GM19467 (cell line): ENCODE data around the gene PRKCE.
A peak's percentile ranks its signal among the peaks of the same experiment; 100 is the strongest.

Experiments used
- ATAC-seq: cut with Tn5 transposase; IDR thresholded peaks from one replicate; pipeline ENCODE4 v1.9.1; 2021; ENCODE audit warnings: mild to moderate bottlenecking, moderate library complexity; ENCODE audit not compliant: unreplicated experiment

Gene PRKCE

DNA sequence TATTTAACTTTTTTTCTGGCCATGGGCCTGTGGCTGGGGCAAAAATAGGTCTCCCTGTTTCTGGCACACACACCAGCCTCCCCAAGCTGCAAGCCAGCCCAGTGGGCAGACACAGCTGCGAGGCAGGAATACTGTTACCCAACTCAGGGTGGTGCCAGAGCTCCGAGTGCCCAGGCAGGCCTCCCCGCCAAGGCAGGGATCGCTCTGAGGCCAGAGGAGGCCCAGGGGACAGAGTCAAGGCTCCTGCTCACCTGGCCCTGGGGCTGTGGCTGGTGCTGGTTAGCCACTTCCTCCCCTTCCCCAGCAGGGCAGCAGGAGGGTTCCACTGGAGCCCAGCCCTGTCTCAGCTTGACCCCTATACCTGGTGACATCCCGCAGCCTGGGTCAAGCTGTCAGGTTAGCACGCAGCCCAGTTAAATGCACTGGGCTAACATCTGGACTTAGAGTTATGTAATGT is 578.7 kb downstream of the PRKCE start:
- peak; percentile 56 for ATAC-seq

DNA sequence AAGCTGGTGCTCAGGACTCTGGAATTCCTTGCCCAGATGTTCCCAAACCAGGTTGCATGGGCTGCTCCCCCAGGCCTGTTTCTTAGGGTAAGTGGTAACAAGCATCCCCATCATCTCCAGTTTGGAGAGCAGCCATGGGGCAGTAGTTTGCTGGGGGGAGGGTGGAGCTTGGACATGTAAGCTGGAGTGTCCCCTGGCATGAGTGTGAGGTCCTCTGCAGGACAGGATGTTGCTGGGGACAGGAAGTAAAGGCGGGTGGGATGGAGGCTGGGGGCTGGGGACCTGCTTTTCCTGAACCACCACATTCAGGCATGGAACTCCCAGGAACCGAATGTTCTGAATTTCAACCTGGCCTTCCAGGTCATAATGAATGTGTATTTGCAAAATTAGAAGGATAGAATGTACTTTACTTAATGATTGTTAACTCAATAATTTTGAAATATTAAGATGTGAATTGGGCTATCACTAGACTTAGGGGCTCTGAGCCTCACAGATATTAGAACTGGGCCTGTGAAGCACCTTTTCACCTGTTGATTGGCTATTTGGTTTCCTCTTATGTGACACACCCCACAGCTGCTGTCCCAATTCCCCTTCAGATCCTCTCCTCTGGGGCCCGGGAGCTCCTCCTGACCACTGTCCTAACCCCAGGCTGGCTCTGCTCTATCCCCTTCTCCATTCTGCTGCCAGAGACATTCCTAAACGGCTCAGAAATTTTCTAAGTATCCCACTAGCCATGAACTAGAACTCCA is 579.4 kb downstream of the PRKCE start:
- ATAC-seq, result no peak

DNA sequence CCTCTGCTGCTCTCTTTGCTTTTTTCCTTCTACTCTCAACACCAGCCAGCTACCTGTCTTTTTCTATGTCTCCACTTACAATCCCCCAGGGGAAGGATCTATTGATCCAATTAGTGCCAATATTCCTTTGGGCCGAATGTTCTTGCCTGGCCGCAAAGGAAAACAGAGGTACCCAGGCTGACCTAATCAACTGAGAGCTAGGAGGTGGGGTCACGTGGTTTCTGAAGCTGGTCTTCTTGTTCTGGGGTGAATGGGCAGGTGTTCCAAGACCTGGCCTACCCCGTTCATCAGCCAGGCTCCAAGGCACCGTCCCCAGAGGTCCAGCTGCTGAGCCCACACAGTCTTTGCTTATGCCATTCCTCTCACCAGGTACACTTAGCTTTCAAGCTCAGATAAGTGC is 580.2 kb downstream of the PRKCE start:
- ATAC-seq, result no peak

DNA sequence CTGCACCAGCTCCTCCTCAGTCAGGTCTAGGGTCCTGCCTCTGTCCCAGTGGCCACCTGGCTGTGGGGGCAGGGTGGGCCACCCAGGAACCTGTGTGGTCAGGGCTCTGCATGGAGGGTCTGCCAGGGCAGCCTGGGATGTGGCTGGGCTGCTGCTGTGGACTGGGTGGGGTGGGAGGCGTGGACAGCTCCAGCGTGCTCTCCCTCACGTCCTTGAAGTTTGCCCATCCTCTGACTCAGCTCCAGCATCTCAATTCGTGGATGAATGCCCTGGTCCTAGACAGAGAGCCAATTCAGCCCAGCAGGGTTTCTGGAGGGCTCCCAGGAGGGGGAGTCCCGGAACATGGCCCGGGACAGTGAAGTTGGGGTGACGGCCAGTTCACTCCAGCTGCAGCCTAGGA is 581.4 kb downstream of the PRKCE start:
- no peak for ATAC-seq

GRCh38 chr2:46236006-46236875 is 584.8 kb downstream of the PRKCE start:
- no peak for ATAC-seq

- no peak for ATAC-seq
Observed at GRCh38 chr2:46236876-46237859, 585.7 kb downstream of the PRKCE start.
